SK-N-SH treated with all-trans-retinoic acid at 6 μM for 48 hours (cell line): ENCODE results near the gene KCNT2.

Experiments used
- ATAC-seq: fragments of 200-7000 bp; cut with Tn5 transposase; 3 replicates; pipeline ENCODE4 v1.9.1; 2020; ENCODE audit warnings: mild to moderate bottlenecking, moderate library complexity
- ARNTL ChIP-seq: fragments of 450-650 bp; formaldehyde crosslinking; IDR thresholded peaks from 2 replicates; pipeline ENCODE4 v1.5.0; 2020; ENCODE audit warnings: low read depth, mild to moderate bottlenecking, moderate library complexity, borderline replicate concordance
- BACH2 ChIP-seq: fragments of 250-450 bp; sonication (Bioruptor Pico); IDR thresholded peaks from 2 replicates; pipeline ENCODE4 v1.9.0; 2021; ENCODE audit warnings: mild to moderate bottlenecking, borderline replicate concordance
- CREB5 ChIP-seq: fragments of 250-450 bp; sonication (Bioruptor Pico); IDR thresholded peaks from 2 replicates; pipeline ENCODE4 v1.5.1; 2020; ENCODE audit warnings: low read depth, mild to moderate bottlenecking, moderate library complexity
- CSDC2 ChIP-seq: fragments of 250-450 bp; sonication (Bioruptor Pico); IDR thresholded peaks from 2 replicates; pipeline ENCODE4 v1.5.0; 2020; ENCODE audit warnings: mild to moderate bottlenecking, moderate library complexity
- ESRRG ChIP-seq: fragments of 250-450 bp; sonication (Bioruptor Pico); IDR thresholded peaks from 2 replicates; pipeline ENCODE4 v1.6.1; 2021; ENCODE audit warnings: mild to moderate bottlenecking
- GLIS3 ChIP-seq: fragments of 250-450 bp; sonication (Bioruptor Pico); IDR thresholded peaks from 2 replicates; pipeline ENCODE4 v1.5.0; 2020; ENCODE audit warnings: mild to moderate bottlenecking, moderate library complexity
- ISL1 ChIP-seq: fragments of 250-450 bp; sonication (Bioruptor Pico); IDR thresholded peaks from 2 replicates; pipeline ENCODE4 v2.1.2; 2022; ENCODE audit warnings: mild to moderate bottlenecking, moderate library complexity
- OSR1 ChIP-seq: fragments of 250-450 bp; sonication (Bioruptor Pico); IDR thresholded peaks from 2 replicates; pipeline ENCODE4 v1.8.0; 2022; ENCODE audit warnings: moderate library complexity, mild to moderate bottlenecking, inconsistent platforms
- PATZ1 ChIP-seq: fragments of 250-450 bp; sonication (Bioruptor Pico); IDR thresholded peaks from 2 replicates; pipeline ENCODE4 v1.8.0; 2020; ENCODE audit warnings: mild to moderate bottlenecking, moderate library complexity, borderline replicate concordance
- PPARA ChIP-seq: fragments of 250-450 bp; sonication (Bioruptor Pico); IDR thresholded peaks from 2 replicates; pipeline ENCODE4 v1.5.0; 2020; ENCODE audit warnings: mild to moderate bottlenecking, borderline replicate concordance
- RARB ChIP-seq: fragments of 250-450 bp; sonication (Bioruptor Pico); IDR thresholded peaks from 2 replicates; pipeline ENCODE4 v1.8.0; 2021; ENCODE audit warnings: mild to moderate bottlenecking, moderate library complexity
- SNAI2 ChIP-seq: fragments of 250-450 bp; sonication (Bioruptor Pico); IDR thresholded peaks from 2 replicates; pipeline ENCODE4 v1.5.0; 2020; ENCODE audit warnings: mild to moderate bottlenecking, moderate library complexity
- TCF4 ChIP-seq: fragments of 250-450 bp; sonication (Bioruptor Pico); IDR thresholded peaks from 2 replicates; pipeline ENCODE4 v1.8.0; 2021; ENCODE audit warnings: mild to moderate bottlenecking, moderate library complexity, borderline replicate concordance
- TOX ChIP-seq: fragments of 250-450 bp; sonication (Bioruptor Pico); IDR thresholded peaks from 2 replicates; pipeline ENCODE4 v1.8.0; 2021; ENCODE audit warnings: mild to moderate bottlenecking, moderate library complexity, borderline replicate concordance
- ZC3H10 ChIP-seq: fragments of 250-450 bp; sonication (Bioruptor Pico); IDR thresholded peaks from 2 replicates; pipeline ENCODE4 v1.5.1; 2021; ENCODE audit warnings: mild to moderate bottlenecking, moderate library complexity
- ZFP3 ChIP-seq: fragments of 250-450 bp; sonication (Bioruptor Pico); IDR thresholded peaks from 2 replicates; pipeline ENCODE4 v1.5.0; 2020; ENCODE audit warnings: mild to moderate bottlenecking, moderate library complexity
- ZFP30 ChIP-seq: fragments of 450-650 bp; formaldehyde crosslinking; IDR thresholded peaks from 2 replicates; pipeline ENCODE4 v1.5.0; 2022; ENCODE audit warnings: mild to moderate bottlenecking, moderate library complexity
- ZNF565 ChIP-seq: fragments of 450-650 bp; formaldehyde crosslinking; conservative IDR thresholded peaks from 2 replicates; pipeline ENCODE4 v1.5.0; 2020; ENCODE audit warnings: low read depth, mild to moderate bottlenecking, moderate library complexity
- ZNF70 ChIP-seq: fragments of 450-650 bp; formaldehyde crosslinking; IDR thresholded peaks from 2 replicates; pipeline ENCODE4 v1.5.0; 2020; ENCODE audit warnings: mild to moderate bottlenecking, moderate library complexity
- ZNF8 ChIP-seq: fragments of 450-650 bp; formaldehyde crosslinking; IDR thresholded peaks from 2 replicates; pipeline ENCODE4 v1.5.0; 2020; ENCODE audit warnings: mild to moderate bottlenecking, moderate library complexity
- TF ChIP-seq, protein P1 (sequence below): fragments of 250-450 bp; sonication (Bioruptor Pico); IDR thresholded peaks from 2 replicates; pipeline ENCODE4 v1.5.0; 2020; ENCODE audit warnings: mild to moderate bottlenecking, moderate library complexity
- TF ChIP-seq, protein P2 (sequence below): fragments of 250-450 bp; sonication (Bioruptor Pico); IDR thresholded peaks from 2 replicates; pipeline ENCODE4 v1.5.1; 2021; ENCODE audit warnings: mild to moderate bottlenecking, moderate library complexity

KCNT2 gene

DNA sequence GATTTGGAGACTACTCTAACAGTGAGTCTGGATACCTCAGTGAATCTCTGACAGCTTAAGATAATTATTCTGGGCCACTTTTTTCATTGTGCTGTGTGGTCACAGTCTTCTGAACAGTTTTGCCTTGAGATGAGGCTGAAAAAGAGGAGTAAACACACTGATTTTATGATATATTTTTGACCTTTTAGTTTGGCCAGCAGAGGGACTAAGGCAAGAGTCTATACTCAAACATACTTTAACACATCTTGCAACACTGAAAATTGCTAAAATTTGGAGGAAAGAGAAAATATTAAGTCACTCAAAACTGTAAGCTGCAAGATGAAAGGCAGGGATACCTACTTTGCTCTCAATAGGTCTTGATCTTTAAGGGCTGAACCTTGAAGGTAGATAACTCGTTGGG, 182.7 kb downstream of the KCNT2 start:
- no peak for ATAC-seq

DNA sequence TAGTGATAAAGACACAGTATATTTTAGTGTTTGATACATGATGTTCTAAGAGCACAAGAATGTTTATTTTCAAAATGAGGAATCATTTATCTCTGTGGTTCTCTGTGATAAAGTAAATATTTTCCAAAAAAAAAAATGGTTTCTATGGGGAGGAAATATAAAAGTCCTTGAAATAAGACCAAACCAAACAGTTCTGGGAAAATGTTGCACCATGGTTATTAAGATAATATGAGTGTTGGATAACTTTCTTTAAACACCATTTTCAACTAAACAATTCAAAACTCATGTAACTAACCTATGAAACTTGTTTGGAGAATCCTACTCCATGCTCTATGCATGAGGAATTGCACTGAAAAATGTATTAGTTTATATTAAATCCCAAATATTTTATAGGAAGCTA, 184.6 kb downstream of the KCNT2 start:
- TF ChIP-seq CSDC2 (CRISPR knock-in tag) (no peak), TCF4 (no peak), OSR1 (CRISPR knock-in tag) (no peak), PPARA (CRISPR knock-in tag) (no peak), GLIS3 (CRISPR knock-in tag) (no peak), SNAI2 (CRISPR knock-in tag) (no peak)

More for the DNA sequence above, 182.7 kb downstream of the KCNT2 start:
- TF ChIP-seq ZFP3 (CRISPR knock-in tag): no peak
- TF ChIP-seq RARB (CRISPR knock-in tag): no peak
- no peak for TF ChIP-seq SNAI2 (CRISPR knock-in tag)
- no peak for TF ChIP-seq PATZ1
- no peak for TF ChIP-seq ZC3H10 (CRISPR knock-in tag)
- no peak for TF ChIP-seq OSR1 (CRISPR knock-in tag)
- TF ChIP-seq GLIS3 (CRISPR knock-in tag): no peak
- TF ChIP-seq, protein P1, sequence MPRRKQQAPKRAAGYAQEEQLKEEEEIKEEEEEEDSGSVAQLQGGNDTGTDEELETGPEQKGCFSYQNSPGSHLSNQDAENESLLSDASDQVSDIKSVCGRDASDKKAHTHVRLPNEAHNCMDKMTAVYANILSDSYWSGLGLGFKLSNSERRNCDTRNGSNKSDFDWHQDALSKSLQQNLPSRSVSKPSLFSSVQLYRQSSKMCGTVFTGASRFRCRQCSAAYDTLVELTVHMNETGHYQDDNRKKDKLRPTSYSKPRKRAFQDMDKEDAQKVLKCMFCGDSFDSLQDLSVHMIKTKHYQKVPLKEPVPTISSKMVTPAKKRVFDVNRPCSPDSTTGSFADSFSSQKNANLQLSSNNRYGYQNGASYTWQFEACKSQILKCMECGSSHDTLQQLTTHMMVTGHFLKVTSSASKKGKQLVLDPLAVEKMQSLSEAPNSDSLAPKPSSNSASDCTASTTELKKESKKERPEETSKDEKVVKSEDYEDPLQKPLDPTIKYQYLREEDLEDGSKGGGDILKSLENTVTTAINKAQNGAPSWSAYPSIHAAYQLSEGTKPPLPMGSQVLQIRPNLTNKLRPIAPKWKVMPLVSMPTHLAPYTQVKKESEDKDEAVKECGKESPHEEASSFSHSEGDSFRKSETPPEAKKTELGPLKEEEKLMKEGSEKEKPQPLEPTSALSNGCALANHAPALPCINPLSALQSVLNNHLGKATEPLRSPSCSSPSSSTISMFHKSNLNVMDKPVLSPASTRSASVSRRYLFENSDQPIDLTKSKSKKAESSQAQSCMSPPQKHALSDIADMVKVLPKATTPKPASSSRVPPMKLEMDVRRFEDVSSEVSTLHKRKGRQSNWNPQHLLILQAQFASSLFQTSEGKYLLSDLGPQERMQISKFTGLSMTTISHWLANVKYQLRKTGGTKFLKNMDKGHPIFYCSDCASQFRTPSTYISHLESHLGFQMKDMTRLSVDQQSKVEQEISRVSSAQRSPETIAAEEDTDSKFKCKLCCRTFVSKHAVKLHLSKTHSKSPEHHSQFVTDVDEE (CRISPR knock-in tag): no peak
- no peak for TF ChIP-seq ZNF70 (CRISPR knock-in tag)
- no peak for TF ChIP-seq TOX (CRISPR knock-in tag)
- no peak for TF ChIP-seq ZNF8
- no peak for TF ChIP-seq CREB5 (CRISPR knock-in tag)
- TF ChIP-seq ZFP30: no peak
- TF ChIP-seq ESRRG (CRISPR knock-in tag): no peak
- TF ChIP-seq ARNTL: no peak
- TF ChIP-seq CSDC2 (CRISPR knock-in tag): no peak
- TF ChIP-seq ISL1 (CRISPR knock-in tag): no peak
- TF ChIP-seq BACH2: no peak
- TF ChIP-seq ZNF565: no peak
- TF ChIP-seq, protein P2, sequence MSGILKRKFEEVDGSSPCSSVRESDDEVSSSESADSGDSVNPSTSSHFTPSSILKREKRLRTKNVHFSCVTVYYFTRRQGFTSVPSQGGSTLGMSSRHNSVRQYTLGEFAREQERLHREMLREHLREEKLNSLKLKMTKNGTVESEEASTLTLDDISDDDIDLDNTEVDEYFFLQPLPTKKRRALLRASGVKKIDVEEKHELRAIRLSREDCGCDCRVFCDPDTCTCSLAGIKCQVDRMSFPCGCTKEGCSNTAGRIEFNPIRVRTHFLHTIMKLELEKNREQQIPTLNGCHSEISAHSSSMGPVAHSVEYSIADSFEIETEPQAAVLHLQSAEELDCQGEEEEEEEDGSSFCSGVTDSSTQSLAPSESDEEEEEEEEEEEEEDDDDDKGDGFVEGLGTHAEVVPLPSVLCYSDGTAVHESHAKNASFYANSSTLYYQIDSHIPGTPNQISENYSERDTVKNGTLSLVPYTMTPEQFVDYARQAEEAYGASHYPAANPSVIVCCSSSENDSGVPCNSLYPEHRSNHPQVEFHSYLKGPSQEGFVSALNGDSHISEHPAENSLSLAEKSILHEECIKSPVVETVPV (CRISPR knock-in tag): no peak

DNA sequence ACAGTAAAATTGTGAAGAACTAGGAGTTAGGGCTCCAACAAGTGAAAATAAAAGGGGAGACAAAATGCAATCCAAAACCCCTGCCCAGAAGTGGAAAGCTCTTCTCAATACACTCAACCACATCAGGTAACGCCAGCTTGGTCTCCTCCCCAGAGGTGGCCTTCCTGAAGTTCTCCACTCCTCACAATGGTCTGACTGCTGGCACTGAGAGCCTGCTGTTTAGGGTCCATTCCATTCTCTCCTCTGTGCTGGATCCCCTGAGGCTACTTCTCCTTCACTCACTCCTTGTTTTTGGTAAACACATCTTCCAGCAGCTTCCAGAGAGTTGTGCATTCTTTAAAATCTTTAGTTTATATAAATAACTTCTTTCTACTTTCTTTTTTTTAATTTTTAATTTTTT, 189.5 kb downstream of the KCNT2 start:
- no peak for TF ChIP-seq PATZ1
- no peak for TF ChIP-seq ARNTL
- no peak for TF ChIP-seq TCF4
- no peak for TF ChIP-seq TOX (CRISPR knock-in tag)
- TF ChIP-seq ZNF565: no peak
- TF ChIP-seq OSR1 (CRISPR knock-in tag): no peak
- TF ChIP-seq ISL1 (CRISPR knock-in tag): no peak
- TF ChIP-seq ZNF70 (CRISPR knock-in tag): no peak
- no peak for TF ChIP-seq CSDC2 (CRISPR knock-in tag)
- TF ChIP-seq, protein P2 (CRISPR knock-in tag): no peak
- TF ChIP-seq, protein P1 (CRISPR knock-in tag): no peak
- TF ChIP-seq GLIS3 (CRISPR knock-in tag): no peak
- TF ChIP-seq RARB (CRISPR knock-in tag): no peak
- TF ChIP-seq ZFP30: no peak
- TF ChIP-seq BACH2: no peak
- TF ChIP-seq ESRRG (CRISPR knock-in tag): no peak
- no peak for TF ChIP-seq PPARA (CRISPR knock-in tag)
- no peak for TF ChIP-seq ZNF8
- no peak for ATAC-seq

More for the DNA sequence above, 184.6 kb downstream of the KCNT2 start:
- no peak for ATAC-seq
